SK-N-MC (cell line): ENCODE results near the gene FIBP.

Experiments
- EZH2 ChIP-seq: fragments of 200-600 bp; sonication (generic); IDR thresholded peaks from one replicate; pipeline ENCODE4 v1.6.1; 2017; ENCODE audit warnings: antibody characterized with exemption
- FOXP2 ChIP-seq: optimal IDR thresholded peaks from 2 replicates; pipeline ENCODE3; 2011; ENCODE audit warnings: mild to moderate bottlenecking, moderate library complexity; ENCODE audit not compliant: insufficient read depth; ENCODE audit errors: extremely low read length, control extremely low read depth
- POLR2AphosphoS5 ChIP-seq: IDR thresholded peaks from 2 replicates; pipeline ENCODE4 v1.6.1; 2012; ENCODE audit warnings: mild to moderate bottlenecking, low read depth, low read length, borderline replicate concordance

- no peak for TF ChIP-seq EZH2
- no peak for TF ChIP-seq POLR2AphosphoS5
- no peak for TF ChIP-seq FOXP2
Observed at GRCh38 chr11:65907878-65908277, 19.6 kb upstream of the FIBP start.
